ENCODE measurements around the gene GCNT3.

The GCNT3 gene

DNA sequence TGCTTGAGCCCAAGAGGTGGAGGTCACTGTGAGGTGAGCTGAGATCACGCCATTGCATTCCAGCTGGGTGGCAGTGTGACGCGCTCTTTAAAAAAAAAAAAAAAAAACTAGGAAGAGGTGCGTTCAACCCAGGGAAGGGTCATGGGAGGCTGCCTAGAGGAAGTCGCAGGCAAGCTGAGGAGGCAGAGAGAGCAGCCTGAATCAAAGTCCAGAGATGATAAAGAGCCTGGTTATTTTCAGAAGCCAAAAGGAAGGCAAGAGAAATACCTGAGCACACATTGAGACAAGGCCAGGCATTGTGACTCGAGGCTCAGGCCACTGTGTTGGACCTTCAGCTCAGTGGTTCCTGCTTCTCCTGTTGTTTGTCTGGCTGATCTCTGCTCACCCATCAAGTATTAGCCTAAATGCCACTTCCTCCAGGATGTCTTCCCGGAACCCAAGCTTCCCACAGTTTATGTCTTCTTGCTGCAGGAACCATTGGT, 16.1 kb upstream of the GCNT3 start:
- H3K79me2 ChIP-seq: no peaks in the 10 kb centered on the region
- H3K27ac ChIP-seq: no peak overlapping the region
- H3K4me2 ChIP-seq (ENCODE audit: low read length): no peak overlapping the region
- no peaks in the 10 kb centered on the region for H3K36me3 ChIP-seq (ENCODE audit: control insufficient read depth, insufficient read depth, low read length)
- H3K9ac ChIP-seq: no peak overlapping the region
- H3K4me1 ChIP-seq: no peaks in the 10 kb centered on the region
- H2AFZ ChIP-seq: no peak overlapping the region
- TF ChIP-seq, protein P1, sequence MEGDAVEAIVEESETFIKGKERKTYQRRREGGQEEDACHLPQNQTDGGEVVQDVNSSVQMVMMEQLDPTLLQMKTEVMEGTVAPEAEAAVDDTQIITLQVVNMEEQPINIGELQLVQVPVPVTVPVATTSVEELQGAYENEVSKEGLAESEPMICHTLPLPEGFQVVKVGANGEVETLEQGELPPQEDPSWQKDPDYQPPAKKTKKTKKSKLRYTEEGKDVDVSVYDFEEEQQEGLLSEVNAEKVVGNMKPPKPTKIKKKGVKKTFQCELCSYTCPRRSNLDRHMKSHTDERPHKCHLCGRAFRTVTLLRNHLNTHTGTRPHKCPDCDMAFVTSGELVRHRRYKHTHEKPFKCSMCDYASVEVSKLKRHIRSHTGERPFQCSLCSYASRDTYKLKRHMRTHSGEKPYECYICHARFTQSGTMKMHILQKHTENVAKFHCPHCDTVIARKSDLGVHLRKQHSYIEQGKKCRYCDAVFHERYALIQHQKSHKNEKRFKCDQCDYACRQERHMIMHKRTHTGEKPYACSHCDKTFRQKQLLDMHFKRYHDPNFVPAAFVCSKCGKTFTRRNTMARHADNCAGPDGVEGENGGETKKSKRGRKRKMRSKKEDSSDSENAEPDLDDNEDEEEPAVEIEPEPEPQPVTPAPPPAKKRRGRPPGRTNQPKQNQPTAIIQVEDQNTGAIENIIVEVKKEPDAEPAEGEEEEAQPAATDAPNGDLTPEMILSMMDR (IDR thresholded peaks at IDR 0.05): no peak
- H3K27me3 ChIP-seq (ENCODE audit: control insufficient read depth, insufficient read depth, low read length): no peaks in the 10 kb centered on the region
- H3K9me3 ChIP-seq (ENCODE audit: control insufficient read depth, low read length): no peaks in the 10 kb centered on the region
- H3K4me3 ChIP-seq (ENCODE audit: low read depth, low read length): no peak overlapping the region

DNA sequence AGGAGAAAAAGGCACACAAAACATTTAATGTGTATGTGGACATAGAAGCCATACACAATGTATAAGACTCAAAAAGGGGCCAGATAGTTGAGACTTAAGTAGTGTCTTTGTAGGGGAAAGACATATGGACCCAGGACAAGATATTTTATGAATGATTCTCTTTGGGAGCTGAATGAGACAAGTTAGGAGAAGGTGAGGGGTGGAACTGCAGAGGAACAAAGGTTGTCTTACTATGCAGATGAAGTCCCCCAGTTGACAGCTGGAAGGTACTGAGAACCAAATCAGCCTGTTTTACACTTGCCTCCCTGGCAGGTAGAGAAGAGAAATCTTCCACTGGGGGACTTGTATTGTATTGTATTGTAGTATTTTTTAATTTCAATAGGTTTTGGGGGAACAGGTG, 14.9 kb upstream of the GCNT3 start:
- no peak overlapping the region for H2AFZ ChIP-seq
- H3K4me1 ChIP-seq: no peaks in the 10 kb centered on the region
- H3K36me3 ChIP-seq (ENCODE audit: control insufficient read depth, insufficient read depth, low read length): no peaks in the 10 kb centered on the region
- H3K27ac ChIP-seq: no peak overlapping the region
- no peak overlapping the region for H3K4me3 ChIP-seq (ENCODE audit: low read depth, low read length)
- TF ChIP-seq, protein P1 (IDR thresholded peaks at IDR 0.05): no peak
- H3K27me3 ChIP-seq (ENCODE audit: control insufficient read depth, insufficient read depth, low read length): no peaks in the 10 kb centered on the region
- no peaks in the 10 kb centered on the region for H3K79me2 ChIP-seq
- H3K4me2 ChIP-seq (ENCODE audit: low read length): no peak overlapping the region
- H3K9ac ChIP-seq: no peak overlapping the region
- H3K9me3 ChIP-seq (ENCODE audit: control insufficient read depth, low read length): no peaks in the 10 kb centered on the region

DNA sequence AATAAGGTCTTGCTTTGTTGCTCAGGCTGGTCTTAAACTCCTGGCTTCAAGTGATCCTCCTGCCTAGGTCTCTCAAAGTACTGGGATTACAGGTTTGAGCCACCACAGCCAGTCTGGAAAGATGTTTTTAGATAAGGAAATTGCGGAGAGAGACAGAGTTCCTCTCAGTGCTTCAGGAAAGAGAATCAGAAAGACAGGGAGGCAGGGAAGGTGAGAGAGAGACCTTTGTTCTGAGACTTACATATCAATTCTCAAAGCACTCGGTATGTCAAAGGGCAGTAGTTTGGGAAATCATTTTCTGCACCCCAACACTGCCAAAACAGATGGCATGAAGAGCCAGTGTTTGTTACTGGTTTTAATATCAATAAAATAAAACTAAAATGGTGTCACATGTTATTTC, 13.1 kb upstream of the GCNT3 start:
- Histone ChIP-seq H3K9ac (no peak overlapping the region), H3K4me2 (ENCODE audit: low read length) (no peak overlapping the region), H3K27ac (no peak overlapping the region), H3K27me3 (ENCODE audit: control insufficient read depth, insufficient read depth, low read length) (no peaks in the 10 kb centered on the region), H3K4me3 (ENCODE audit: low read depth, low read length) (no peak overlapping the region), H3K36me3 (ENCODE audit: control insufficient read depth, insufficient read depth, low read length) (no peaks in the 10 kb centered on the region), H3K4me1 (no peaks in the 10 kb centered on the region), H3K79me2 (no peaks in the 10 kb centered on the region), H2AFZ (no peak overlapping the region), H3K9me3 (ENCODE audit: control insufficient read depth, low read length) (no peaks in the 10 kb centered on the region)
- TF ChIP-seq, protein P1 (IDR thresholded peaks at IDR 0.05): no peak

DNA sequence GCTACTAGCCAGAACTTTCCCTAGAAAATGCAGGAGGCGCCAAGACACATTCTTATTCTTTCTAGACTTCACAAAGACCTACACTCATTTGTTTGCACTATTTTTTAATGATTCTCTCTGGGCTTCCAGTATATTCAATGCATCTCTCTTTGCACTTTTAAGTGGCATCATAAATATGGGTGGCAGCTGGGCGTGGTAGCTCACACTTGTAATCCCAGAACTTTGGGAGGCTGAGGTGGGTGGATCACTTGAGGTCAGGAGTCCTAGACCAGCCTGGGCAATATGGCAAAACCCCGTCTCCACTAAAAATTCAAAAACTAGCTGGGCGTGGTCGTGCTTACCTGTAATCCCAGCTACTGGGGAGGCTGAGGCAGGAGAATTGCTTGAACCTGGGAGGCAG, 5.6 kb upstream of the GCNT3 start:
- Histone ChIP-seq H3K36me3 (ENCODE audit: control insufficient read depth, insufficient read depth, low read length) (no peaks in the 10 kb centered on the region), H3K79me2 (no peaks in the 10 kb centered on the region), H3K27ac (no peak overlapping the region), H3K27me3 (ENCODE audit: control insufficient read depth, insufficient read depth, low read length) (no peaks in the 10 kb centered on the region), H3K4me2 (ENCODE audit: low read length) (no peak overlapping the region), H3K9ac (no peak overlapping the region), H3K4me1 (no peaks in the 10 kb centered on the region), H3K4me3 (ENCODE audit: low read depth, low read length) (no peak overlapping the region), H3K9me3 (ENCODE audit: control insufficient read depth, low read length) (no peaks in the 10 kb centered on the region), H2AFZ (no peak overlapping the region)
- TF ChIP-seq, protein P1 (IDR thresholded peaks at IDR 0.05): no peak

Data from parathyroid adenoma (tissue), 2 donors.